TTC549 (cell line): ENCODE measurements around the gene PRAMEF8.
"Not testable (repeated sequence)": the region's sequence is repeated elsewhere in the genome, so short reads cannot be mapped to it uniquely, and the experiment has no call there.

Experiments
- FAIRE-seq: peaks from 2 replicates; lab custom pipeline; 2012; peaks lifted over from hg19 to GRCh38; lab: Jason Lieb, UNC

Gene PRAMEF8

GRCh38 chr1:13285037-13285436 lies at the start of gene PRAMEF8:
Gene PRAMEF8, minus strand, starts transcription at chr1:13285137. Its CDS starts 1,046 bp downstream, at chr1:13284091.
- FAIRE-seq: not testable (repeated sequence)

- not testable (repeated sequence) for FAIRE-seq
These were observed 30.3 kb upstream of the PRAMEF8 start, which contains the start of gene PRAMEF15 for GRCh38 chr1:13315281-13315680. Gene PRAMEF15, plus strand, starts transcription at chr1:13315581. Its CDS starts 2,827 bp downstream, at chr1:13318408.

DNA sequence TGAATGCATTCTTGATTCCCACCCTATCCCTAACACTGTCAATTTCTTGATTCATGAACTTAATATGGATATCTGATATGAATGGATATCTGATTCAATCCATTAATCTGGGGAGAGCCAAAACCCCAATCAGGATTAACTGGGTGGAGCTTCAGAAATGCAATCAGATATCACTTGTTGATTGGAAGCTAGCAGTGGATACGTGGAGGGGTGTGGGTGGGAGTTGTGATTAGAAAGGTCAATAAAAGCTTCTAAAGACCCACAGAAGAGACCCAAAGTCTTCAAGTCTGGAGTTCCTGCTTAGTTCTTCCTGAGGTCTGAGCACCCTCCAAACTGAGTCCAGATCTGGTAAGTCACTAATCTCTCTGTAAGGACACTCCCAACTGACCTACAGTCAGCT lies 18.3 kb upstream of the PRAMEF8 start, which contains the start of gene PRAMEF33:
PRAMEF33 (plus strand) TSS at position 301 of the 400 bp plus-strand sequence. CDS start 2,416 bp downstream, outside the sequence.
- not testable (repeated sequence) for FAIRE-seq

DNA sequence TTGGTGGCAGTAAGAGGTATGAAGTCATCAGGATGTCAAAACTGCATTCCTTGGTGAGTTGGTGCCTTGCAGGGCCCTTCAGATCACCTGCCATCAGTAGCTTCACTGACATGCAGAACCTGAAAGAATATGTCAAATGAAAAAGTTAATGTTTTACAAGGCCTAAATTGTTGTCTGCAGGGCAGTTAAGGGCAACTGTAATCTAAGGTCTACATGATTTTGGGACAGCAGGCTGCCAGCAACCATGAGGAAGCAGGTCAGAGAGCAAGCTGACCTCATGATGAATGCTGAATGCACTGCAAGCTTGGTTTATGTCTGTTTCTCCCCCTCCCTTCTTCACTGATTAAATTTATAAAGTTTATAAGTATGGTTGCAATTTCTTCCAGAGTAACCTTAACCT lies 17.3 kb upstream of the PRAMEF8 start:
- not testable (repeated sequence) for FAIRE-seq

GRCh38 chr1:13298699-13299098 lies 13.8 kb upstream of the PRAMEF8 start:
- FAIRE-seq: not testable (repeated sequence)

GRCh38 chr1:13297216-13297931 lies 12.4 kb upstream of the PRAMEF8 start:
- FAIRE-seq: not testable (repeated sequence)

DNA sequence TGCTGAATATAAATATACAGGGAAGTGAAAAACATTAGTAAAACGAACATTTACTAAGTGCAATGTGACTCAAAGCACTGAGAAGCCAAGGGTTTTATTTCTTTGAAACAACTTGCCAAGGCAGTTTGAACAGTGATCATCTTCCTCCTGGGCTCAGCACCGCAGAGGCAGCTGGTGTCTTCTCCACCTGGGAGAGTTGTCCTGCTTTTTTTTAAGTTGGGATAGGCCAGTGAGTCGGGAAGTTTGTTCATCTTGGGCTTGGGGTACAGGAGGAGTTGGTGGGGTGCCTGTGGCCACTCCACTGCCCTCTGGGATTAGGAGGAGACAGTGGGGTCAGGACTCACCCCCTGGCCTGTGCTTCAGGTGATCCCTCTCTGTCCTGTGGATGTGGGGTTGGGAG lies 4.1 kb upstream of the PRAMEF8 start:
- not testable (repeated sequence) for FAIRE-seq

DNA sequence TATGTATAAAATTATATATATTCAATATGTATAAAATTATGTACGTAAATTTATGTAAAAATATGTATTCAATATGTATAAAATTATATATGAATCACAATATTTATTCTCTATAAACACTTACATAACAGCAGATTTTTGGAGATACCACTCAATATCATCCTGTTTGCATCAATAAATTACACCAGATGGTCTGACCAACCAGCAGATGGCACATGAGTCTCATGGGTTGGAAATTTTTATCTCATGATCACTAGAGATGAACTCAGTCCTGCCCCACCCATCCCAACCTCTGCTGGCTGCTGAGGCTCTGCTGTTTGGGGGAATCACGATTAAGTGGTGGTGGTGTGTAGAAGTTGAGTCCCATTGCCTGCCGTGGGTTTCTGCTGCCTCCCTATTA lies 5.3 kb downstream of the PRAMEF8 start:
- FAIRE-seq: peak; percentile 23

DNA sequence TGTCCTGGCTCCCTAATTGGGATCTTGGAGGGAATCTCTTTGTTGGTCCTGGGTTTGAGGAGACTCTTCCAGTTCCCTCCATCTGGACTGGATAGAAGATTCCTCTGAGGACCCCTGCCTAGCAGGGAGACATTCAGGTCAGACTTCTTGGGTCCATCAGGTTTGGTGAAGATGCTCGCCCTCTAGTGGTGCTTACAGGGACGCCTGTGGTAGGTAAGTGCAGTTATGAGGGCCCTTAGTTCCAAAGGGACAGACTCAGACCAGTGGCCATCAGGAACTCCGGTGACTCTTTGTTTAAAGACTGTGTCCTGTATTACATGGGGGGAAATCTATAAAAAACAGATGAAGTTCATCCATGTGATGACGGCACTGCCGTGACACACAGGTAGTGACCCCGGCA lies 7.9 kb downstream of the PRAMEF8 start:
- not testable (repeated sequence) for FAIRE-seq

DNA sequence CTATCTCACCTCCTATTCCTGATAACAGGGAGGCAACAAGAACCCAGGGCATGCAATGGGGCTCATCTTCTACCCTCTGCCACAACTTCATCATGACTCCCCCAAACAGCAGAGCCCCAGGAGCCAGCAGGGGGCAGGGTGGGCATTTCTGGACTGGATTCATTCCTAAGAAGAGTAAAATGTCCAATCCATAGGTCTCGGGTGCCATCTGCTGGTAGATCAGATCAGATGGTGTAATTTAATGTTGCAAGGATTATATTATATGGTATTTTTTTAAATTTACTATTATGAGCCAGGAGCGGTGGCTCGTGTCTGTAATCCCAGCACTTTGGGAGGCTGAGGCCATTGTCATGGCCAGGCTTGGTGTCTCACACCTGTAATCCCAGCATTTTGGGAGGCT lies 19.8 kb downstream of the PRAMEF8 start:
- FAIRE-seq: not testable (repeated sequence)

DNA sequence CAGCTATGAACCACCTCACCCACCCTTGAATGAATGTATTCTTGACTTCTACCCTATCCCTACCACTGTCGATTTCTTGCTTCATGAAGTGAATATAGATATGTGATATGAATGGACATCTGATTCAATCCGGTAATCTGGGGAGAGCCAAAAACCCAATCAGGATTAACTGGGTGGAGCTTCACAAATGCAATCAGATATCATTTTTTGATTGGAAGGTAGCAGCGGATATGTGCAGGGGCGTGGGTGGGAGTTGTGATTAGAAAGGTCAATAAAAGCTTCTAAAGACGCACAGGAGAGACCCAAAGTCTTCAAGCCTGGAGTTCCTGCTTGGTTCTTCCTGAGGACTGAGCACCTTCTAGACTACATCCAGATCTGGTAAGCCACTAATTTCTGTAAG lies 31.0 kb downstream of the PRAMEF8 start, which contains the start of gene PRAMEF5:
PRAMEF5 (plus strand) TSS at position 301 of the 400 bp plus-strand sequence. CDS start 5,071 bp downstream, outside the sequence.
- FAIRE-seq: not testable (repeated sequence)

GRCh38 chr1:13247122-13247521 lies 37.8 kb downstream of the PRAMEF8 start:
- not testable (repeated sequence) for FAIRE-seq

GRCh38 chr1:13246554-13246871 lies 38.4 kb downstream of the PRAMEF8 start:
- not testable (repeated sequence) for FAIRE-seq

DNA sequence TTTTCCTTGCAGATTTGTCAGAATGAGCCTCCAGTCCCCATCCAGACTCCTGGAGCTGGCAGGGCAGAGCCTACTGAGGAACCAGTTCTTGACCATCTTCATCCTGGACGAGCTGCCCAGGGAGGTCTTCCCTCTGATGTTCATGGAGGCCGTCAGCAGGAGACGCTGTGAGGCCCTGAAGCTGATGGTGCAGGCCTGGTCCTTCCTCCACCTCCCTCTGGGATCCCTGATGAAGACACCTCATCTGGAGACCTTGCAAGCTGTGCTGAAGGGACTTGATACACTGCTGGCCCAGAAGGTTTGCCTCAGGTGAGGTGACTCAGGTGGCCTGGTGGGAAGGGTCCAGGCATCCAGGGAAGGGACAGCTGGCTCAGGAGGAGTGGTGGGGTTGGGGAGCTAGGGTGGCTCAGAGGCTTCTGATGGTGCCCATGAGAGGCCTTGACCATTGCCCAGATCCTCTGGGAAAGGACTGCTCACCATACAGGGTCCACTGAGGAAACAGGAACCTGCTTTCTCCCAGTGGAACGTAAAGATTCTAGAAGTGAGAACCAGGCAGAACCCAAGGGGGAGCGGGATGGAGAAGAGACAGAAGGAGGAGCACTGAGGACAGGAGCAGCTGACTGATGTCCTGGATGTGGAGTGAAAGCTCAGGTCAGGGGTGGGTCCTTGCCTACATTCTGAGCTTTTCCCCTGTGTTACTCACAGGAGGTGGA lies 38.9 kb downstream of the PRAMEF8 start:
- FAIRE-seq: not testable (repeated sequence)

DNA sequence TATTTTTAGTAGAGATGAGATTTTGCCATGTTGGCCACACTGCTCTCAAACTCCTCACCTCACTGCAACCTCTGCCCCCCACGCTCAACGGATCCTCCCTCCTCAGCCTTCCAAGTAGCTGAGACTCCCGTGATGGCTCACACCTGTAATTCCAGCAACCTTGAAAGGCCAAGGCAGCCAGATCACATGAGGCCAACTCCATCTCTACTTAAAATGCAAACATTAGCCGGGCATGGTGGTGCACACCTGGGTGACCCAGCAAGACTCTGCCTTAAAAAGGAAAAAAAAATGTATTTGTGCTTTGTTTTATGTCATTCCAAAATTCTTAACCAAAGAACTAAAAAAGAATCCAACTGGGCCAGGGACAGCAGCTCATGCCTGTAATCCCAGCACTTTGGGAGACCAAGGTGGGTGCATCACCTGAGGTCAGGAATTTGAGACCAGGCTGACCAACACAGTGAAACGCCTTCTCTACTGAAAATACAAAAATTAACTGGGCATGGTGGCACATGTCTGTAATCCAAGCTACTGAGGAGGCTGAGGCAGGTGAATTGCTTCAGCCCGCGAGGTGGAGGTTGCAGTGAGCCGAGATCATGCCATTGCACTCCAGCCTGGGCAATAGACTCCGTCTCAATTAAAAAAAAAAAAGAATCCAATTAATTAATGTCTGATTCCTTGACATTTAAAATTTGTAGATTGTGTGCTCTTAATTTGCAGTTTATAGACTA lies 41.2 kb downstream of the PRAMEF8 start:
- not testable (repeated sequence) for FAIRE-seq

GRCh38 chr1:13239633-13240032 lies 45.3 kb downstream of the PRAMEF8 start:
- not testable (repeated sequence) for FAIRE-seq

GRCh38 chr1:13237572-13237971 lies 47.4 kb downstream of the PRAMEF8 start:
- not testable (repeated sequence) for FAIRE-seq

DNA sequence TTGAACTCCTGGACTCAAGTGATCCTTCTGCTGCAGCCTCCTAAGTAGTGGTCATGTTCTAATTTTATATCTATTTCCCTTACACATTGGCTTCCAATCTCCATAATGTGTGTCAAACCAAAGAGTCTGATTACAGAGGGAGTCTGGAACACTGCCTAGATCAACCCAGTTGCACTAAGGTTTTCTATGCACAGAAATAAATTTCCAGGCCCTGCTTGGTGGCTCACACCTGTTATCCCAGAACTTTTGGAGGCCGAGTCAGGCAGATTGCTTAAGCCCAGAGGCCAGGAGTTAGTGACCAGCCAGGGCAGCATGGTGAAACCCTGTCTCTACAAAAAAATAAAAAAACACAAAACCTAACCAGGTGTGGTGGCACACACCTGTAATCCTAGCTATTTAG lies 50.9 kb downstream of the PRAMEF8 start:
- not testable (repeated sequence) for FAIRE-seq

- FAIRE-seq: not testable (repeated sequence)
These were observed 52.9 kb downstream of the PRAMEF8 start for GRCh38 chr1:13232056-13232455.
